Measurements from ENCODE around the gene RETREG2.

Gene RETREG2

GRCh38 chr2:219221957-219222518 lies 44.0 kb downstream of the RETREG2 start:
- H3K4me3 ChIP-seq (ENCODE audit: low read depth, low read length) = no peak overlapping the region
- no peak for TF ChIP-seq CTCF (conservative IDR thresholded peaks at IDR 0.05; ENCODE audit: low read depth, low read length)
- DNase-seq (ENCODE audit: low read depth) = no peak

- no peak overlapping the region for H3K4me3 ChIP-seq (ENCODE audit: low read depth, low read length)
- DNase-seq (ENCODE audit: low read depth) = no peak
- TF ChIP-seq CTCF (conservative IDR thresholded peaks at IDR 0.05; ENCODE audit: low read depth, low read length) = no peak
Measured at GRCh38 chr2:219223831-219224610, 45.9 kb downstream of the RETREG2 start.

DNA sequence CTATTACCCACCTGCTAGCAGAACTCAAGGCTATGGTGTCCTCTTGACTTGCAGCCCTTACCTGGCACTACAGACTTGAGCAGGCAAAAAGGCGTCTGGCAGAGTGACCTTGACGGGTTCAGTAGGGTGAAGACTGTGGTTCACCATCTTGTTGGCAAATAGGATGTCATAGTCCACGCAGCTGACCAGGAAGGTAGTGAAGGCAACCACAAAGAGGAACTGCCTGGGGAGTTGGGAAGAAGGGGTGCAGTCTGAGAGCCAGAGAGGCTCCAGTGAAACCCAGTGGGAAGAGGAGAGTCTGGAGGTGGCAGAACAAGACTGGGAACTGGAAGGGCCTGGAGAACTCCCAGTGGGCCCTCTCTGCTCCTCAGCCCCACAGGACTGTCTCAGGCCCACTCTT lies 47.3 kb downstream of the RETREG2 start:
- TF ChIP-seq CTCF (conservative IDR thresholded peaks at IDR 0.05; ENCODE audit: low read depth, low read length) = no peak
- no peak overlapping the region for H3K4me3 ChIP-seq (ENCODE audit: low read depth, low read length)
- DNase-seq (ENCODE audit: low read depth) = no peak

DNA sequence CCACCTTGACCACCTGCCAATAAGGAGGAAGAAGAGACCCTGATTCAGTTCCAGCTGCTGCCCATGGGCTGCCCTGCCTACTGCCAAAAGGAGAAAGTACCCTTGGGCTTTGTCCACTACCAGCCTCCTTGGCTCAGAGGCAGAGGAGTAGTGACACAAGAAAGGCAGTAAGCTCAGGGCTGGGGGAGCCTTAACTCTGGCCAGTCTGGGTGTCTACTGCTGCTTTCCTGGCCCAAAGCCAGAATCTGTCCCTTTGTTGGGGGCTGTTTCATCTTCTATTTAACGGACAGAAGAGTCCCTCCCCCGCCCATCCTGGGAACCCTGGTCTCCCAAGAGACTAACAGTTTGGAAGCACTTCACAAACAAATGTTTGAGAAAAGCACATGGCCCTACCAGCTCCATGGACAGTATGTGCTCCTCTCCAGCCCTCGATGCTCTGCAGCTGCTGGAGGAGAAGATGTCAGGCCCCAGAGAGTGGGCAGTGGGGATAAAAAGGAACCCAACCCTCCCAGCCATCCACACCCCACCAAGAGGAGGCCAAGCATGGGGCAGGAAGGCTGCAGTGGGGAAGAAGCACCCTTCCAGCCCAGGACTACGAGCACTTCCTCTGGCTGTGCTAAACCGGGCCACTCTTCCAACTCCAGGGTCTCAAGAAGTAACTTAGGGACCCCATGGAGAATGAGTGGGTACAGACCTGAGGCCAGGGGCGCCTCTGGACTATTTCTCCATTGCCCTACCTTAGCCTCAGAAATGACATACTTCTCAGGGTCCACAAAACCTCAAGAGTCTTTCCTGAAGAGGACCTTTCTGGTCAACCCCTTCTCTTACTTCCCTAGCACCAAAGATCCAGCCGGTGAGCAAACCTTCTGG lies 50.2 kb downstream of the RETREG2 start:
- no peak for TF ChIP-seq CTCF (conservative IDR thresholded peaks at IDR 0.05; ENCODE audit: low read depth, low read length)
- peak overlapping the region; percentile 86 for H3K4me3 ChIP-seq (ENCODE audit: low read depth, low read length)
- DNase-seq (ENCODE audit: low read depth) = no peak

DNA sequence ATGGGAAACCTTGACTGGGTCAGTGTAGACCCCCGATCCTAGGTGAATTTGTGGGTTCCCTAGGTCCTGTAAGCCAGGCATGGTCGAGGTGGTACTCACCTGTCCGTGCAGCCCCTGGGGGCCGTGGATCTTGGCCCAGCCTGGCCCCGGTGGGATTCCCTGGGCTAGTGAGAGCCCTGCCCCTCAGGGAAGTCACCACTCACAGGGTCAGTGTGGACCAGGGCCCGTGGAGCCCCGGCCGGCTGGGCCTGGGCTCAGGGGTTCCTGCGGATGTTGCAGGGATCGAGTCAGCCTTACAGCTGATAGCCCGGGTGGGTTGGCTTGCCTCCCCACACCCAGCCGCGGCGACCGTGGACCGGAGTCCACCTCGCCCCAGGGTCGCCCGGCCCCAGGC lies 50.8 kb downstream of the RETREG2 start:
- TF ChIP-seq CTCF (conservative IDR thresholded peaks at IDR 0.05; ENCODE audit: low read depth, low read length) = no peak
- H3K4me3 ChIP-seq (ENCODE audit: low read depth, low read length) = peak overlapping the region; percentile 86
- DNase-seq (ENCODE audit: low read depth) = no peak

DNA sequence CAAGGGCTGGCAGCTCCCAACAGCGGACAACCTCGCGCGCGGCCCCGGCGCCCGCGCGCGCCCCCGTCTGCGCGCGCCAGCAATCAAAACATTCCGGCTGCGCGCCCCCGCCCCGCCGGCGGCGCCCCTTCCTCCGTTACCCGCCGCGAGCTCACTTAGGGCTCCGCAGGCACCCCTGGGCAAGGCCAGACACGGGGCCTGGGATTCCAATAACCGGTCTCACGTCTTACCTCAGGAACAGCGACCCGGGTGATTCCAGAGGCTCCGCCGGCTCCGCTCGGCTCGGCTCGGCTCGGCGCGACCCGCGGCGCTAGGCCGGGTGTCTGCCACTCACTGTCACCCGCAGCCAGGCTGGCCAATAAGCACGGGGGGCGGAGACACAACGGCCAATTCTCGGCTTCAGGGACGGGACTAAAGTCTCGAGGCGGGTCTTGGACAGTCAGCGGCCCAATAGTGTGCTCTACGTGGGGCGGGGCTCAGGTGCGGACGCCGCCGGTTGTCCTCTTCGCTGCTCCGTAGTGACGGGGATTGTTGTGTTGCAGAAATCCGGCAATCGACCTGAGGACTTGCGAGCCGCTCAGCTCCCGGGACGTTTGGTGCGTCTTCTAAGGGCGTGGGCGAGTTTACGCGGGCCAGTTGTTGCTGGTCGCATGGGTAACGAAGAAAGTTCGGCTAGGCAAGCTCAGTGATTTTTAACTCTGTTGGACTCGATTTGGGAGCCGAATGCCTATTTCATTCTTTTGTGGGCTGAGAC lies 51.4 kb downstream of the RETREG2 start, which contains the start of the genes ANKZF1 and ATG9A:
ANKZF1 (plus strand) TSS at position 502 of the 754 bp plus-strand sequence. CDS start 452 bp downstream, outside the sequence.
ATG9A (minus strand) TSS at position 332 of the 754 bp plus-strand sequence. CDS start 1,612 bp downstream, outside the sequence.
- DNase-seq (ENCODE audit: low read depth) = peak; percentile 99
- peak within 1 kb of the TSS; percentile 86 for H3K4me3 ChIP-seq (ENCODE audit: low read depth, low read length)
- no peak for TF ChIP-seq CTCF (conservative IDR thresholded peaks at IDR 0.05; ENCODE audit: low read depth, low read length)

All from choroid plexus epithelial cell (primary cell).